HUES64 (cell line): Measurements from ENCODE around the gene PWWP2B.

Experiments
- H3K27ac ChIP-seq: 2 replicates; pipeline ENCODE4 v1.7.0; 2013; ENCODE audit warnings: low read depth, low read length, inconsistent platforms
- H3K27me3 ChIP-seq: 2 replicates; pipeline ENCODE4 v1.6.1; 2013; ENCODE audit warnings: mild to moderate bottlenecking, low read length; ENCODE audit not compliant: insufficient read depth
- H3K36me3 ChIP-seq: 2 replicates; pipeline ENCODE4 v1.6.1; 2013; ENCODE audit warnings: mild to moderate bottlenecking, low read length; ENCODE audit not compliant: insufficient read depth
- H3K4me1 ChIP-seq: 2 replicates; pipeline ENCODE4 v1.6.1; 2013; ENCODE audit warnings: mild to moderate bottlenecking, low read length, moderate library complexity; ENCODE audit not compliant: insufficient read depth
- H3K4me3 ChIP-seq: 2 replicates; pipeline ENCODE4 v1.5.1; 2013; ENCODE audit warnings: mild to moderate bottlenecking, low read length, moderate library complexity
- H3K9ac ChIP-seq: 2 replicates; pipeline ENCODE4 v1.6.1; 2013; ENCODE audit warnings: mild to moderate bottlenecking, low read depth, low read length
- H3K9me3 ChIP-seq: 2 replicates; pipeline ENCODE4 v1.6.1; 2013; ENCODE audit warnings: low read depth, low read length; ENCODE audit not compliant: insufficient read depth
- WGBS: fragments of 150-250, 120-280 bp; methylation state at CpG from one replicate; pipeline ENCODE4 v1.1.7; 2013; ENCODE audit warnings: missing lambda C conversion rate; 5-methylcytosine and 5-hydroxymethylcytosine counted together

The PWWP2B gene

GRCh38 chr10:132390170-132390920 lies 6.7 kb upstream of the PWWP2B start:
- Histone ChIP-seq H3K9me3 (no peaks in the 10 kb centered on the region), H3K36me3 (no peaks in the 10 kb centered on the region), H3K4me1 (peaks cover 3% of the 10 kb centered on the region; the same call in 1 of the 2 replicates), H3K9ac (no peak overlapping the region), H3K27ac (no peak overlapping the region), H3K27me3 (peaks cover 5% of the 10 kb centered on the region; the same call in 1 of the 2 replicates), H3K4me3 (no peak overlapping the region)
- WGBS, result 86% methylated on average over 8 of the region's 8 CpGs

DNA sequence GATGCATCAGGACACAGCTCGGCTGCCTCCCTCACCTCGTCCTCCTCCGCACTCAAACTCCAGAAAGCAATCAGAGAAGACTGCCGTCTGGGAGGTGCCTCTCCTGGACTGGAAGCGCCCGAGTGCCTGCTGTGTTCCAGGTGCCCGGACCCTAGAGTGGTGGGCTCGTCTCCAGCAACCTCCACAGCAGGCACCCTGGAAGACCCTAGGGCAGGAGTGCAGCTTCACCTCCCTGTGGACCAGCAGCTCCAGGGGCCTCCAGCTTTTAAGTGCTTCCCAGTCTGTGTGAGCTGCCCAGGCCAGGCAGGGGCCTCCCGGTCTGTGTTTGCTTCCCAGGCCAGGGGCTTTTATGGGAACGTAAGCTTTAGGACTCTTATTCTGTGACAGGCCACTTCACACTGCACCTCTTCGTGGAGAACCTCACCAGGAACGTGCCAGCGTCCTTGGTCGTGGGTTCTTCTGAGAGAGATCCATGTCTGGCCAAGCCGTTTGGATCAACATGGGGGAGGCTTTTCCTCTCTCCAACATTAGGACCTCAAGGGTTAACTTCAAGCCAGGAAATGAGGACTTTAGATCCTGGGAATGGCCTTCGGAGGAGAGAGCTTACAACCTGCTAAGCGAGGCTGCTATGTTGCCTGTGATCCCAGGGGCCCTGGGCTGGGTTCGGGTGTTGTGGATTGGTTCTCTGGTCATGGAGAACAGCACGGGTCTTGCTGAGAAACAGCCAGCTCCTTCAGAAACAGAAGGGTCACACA lies 5.9 kb upstream of the PWWP2B start:
- Histone ChIP-seq H3K36me3 (no peaks in the 10 kb centered on the region), H3K4me1 (peaks cover 3% of the 10 kb centered on the region; the same call in 1 of the 2 replicates), H3K9ac (no peak overlapping the region), H3K27me3 (peaks cover 12% of the 10 kb centered on the region; the same call in 1 of the 2 replicates), H3K27ac (no peak overlapping the region), H3K4me3 (no peak overlapping the region), H3K9me3 (no peaks in the 10 kb centered on the region)
- 86% methylated on average over 19 of the region's 19 CpGs for WGBS

GRCh38 chr10:132391676-132392020 lies 5.4 kb upstream of the PWWP2B start:
- Histone ChIP-seq H3K9ac (no peak overlapping the region), H3K27me3 (peaks cover 15% of the 10 kb centered on the region), H3K9me3 (no peaks in the 10 kb centered on the region), H3K27ac (no peak overlapping the region), H3K4me1 (peaks cover 3% of the 10 kb centered on the region; the same call in 1 of the 2 replicates), H3K36me3 (no peaks in the 10 kb centered on the region), H3K4me3 (no peak overlapping the region)
- WGBS, result 83% methylated on average over 4 of the region's 4 CpGs

GRCh38 chr10:132392184-132392800 lies 4.7 kb upstream of the PWWP2B start:
- 89% methylated on average over 2 of the region's 2 CpGs for WGBS
- Histone ChIP-seq H3K4me3 (no peak overlapping the region), H3K9me3 (no peaks in the 10 kb centered on the region), H3K9ac (no peak overlapping the region), H3K4me1 (peaks cover 3% of the 10 kb centered on the region; the same call in 1 of the 2 replicates), H3K27me3 (peaks cover 15% of the 10 kb centered on the region), H3K27ac (no peak overlapping the region), H3K36me3 (no peaks in the 10 kb centered on the region)

GRCh38 chr10:132392811-132393694 lies 3.9 kb upstream of the PWWP2B start:
- H3K27me3 ChIP-seq, result peaks cover 21% of the 10 kb centered on the region
- H3K4me1 ChIP-seq, result peaks cover 5% of the 10 kb centered on the region; the same call in 1 of the 2 replicates
- no peaks in the 10 kb centered on the region for H3K9me3 ChIP-seq
- 91% methylated on average over 12 of the region's 12 CpGs for WGBS
- no peak overlapping the region for H3K9ac ChIP-seq
- H3K27ac ChIP-seq, result no peak overlapping the region
- H3K36me3 ChIP-seq, result no peaks in the 10 kb centered on the region
- no peak overlapping the region for H3K4me3 ChIP-seq

- no peak overlapping the region for H3K9ac ChIP-seq
- H3K27me3 ChIP-seq, result peaks cover 27% of the 10 kb centered on the region
- no peak overlapping the region for H3K27ac ChIP-seq
- 93% methylated on average over 9 of the region's 9 CpGs for WGBS
- no peaks in the 10 kb centered on the region for H3K9me3 ChIP-seq
- H3K36me3 ChIP-seq, result no peaks in the 10 kb centered on the region
- H3K4me1 ChIP-seq, result peaks cover 8% of the 10 kb centered on the region; the same call in 1 of the 2 replicates
- no peak overlapping the region for H3K4me3 ChIP-seq
Measured at GRCh38 chr10:132393695-132394181, 3.3 kb upstream of the PWWP2B start.

DNA sequence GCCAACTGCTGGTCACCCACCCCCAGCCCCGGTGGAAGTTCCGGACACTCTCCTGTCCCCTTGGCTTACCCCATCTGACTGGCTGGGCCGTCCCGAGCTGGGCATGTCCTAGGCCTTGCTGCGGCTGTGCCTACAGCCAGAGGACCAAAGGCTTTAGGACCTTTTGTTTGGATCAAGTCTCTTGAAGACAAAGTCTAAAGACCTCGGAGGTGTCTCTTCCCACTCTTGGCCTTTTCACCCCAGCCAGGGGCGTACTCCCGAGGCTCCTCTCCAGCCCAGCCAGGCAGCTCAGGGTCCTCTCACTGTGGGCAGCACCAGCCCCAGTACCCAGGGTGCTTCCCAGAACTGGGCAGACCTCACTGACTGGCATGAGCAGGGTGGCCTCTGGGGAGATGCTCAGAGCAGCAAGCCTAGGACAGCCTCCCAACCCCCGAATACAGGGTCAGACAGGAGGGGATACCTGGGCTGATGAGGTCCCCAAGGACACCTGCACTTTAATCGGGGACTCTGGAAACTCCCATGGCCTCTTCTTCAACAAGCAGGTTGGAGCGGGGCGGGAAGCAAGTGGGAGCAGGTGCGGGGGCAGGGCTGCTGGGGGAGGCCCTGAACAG lies 2.7 kb upstream of the PWWP2B start:
- Histone ChIP-seq H3K4me1 (peaks cover 8% of the 10 kb centered on the region; the same call in 1 of the 2 replicates), H3K9me3 (no peaks in the 10 kb centered on the region), H3K36me3 (no peaks in the 10 kb centered on the region), H3K9ac (no peak overlapping the region), H3K4me3 (no peak overlapping the region), H3K27me3 (peaks cover 29% of the 10 kb centered on the region), H3K27ac (no peak overlapping the region)
- 93% methylated on average over 13 of the region's 13 CpGs for WGBS

GRCh38 chr10:132394936-132395703 lies 1.9 kb upstream of the PWWP2B start:
- Histone ChIP-seq H3K9me3 (no peaks in the 10 kb centered on the region), H3K36me3 (no peaks in the 10 kb centered on the region), H3K27ac (no peak overlapping the region), H3K4me1 (0 out of 2 replicates have a peak, but pooled peaks cover 5% of the 10 kb centered on the region), H3K4me3 (no peak overlapping the region), H3K9ac (no peak overlapping the region), H3K27me3 (peaks cover 29% of the 10 kb centered on the region)
- 88% methylated on average over 12 of the region's 12 CpGs for WGBS

GRCh38 chr10:132395704-132396493 lies 1.1 kb upstream of the PWWP2B start:
- Histone ChIP-seq H3K4me1 (0 out of 2 replicates have a peak, but pooled peaks cover 5% of the 10 kb centered on the region), H3K27me3 (peaks cover 29% of the 10 kb centered on the region), H3K4me3 (peak overlapping the region; percentile 49), H3K9me3 (no peaks in the 10 kb centered on the region), H3K36me3 (no peaks in the 10 kb centered on the region), H3K27ac (no peak overlapping the region; the same call in 1 of the 2 replicates), H3K9ac (peak overlapping the region; percentile 27; the same call in 1 of the 2 replicates)
- WGBS, result 8% methylated on average over 71 of the region's 71 CpGs
